Measurements from ENCODE around the gene PRKAR1B.
"Not testable (repeated sequence)": the region's sequence is repeated elsewhere in the genome, so short reads cannot be mapped to it uniquely, and the experiment has no call there.

PRKAR1B gene

DNA sequence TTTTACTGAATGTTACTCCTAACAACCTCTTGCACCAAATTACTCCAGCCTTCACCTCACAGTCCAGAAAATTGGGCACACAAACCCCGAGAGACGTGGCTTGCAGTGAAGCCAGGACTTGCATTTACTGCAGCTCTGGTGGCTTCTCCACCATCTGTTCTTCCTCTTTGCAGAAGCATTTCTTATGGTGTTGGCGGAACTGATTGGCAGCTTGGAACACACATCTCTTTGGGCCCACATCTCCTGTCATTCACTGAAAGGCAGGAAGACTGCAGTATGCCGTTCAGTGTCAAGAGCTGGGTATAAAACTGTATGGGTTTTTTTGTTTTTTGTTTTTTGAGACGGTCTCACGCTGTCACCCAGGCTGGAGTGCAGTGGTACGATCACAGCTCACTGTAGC lies 38.3 kb upstream of the PRKAR1B start:
- Mint-ChIP-seq H3K4me1 (ENCODE audit: low read depth) (no peaks in the 10 kb centered on the region), H3K36me3 (ENCODE audit: low read depth) (peaks cover 84% of the 10 kb centered on the region), H3K4me3 (no peak overlapping the region), H3K9me3 (no peaks in the 10 kb centered on the region), H3K27me3 (no peaks in the 10 kb centered on the region), H3K27ac (no peak overlapping the region)
- intact Hi-C loops (cut with micrococcal nuclease): no loop called here

DNA sequence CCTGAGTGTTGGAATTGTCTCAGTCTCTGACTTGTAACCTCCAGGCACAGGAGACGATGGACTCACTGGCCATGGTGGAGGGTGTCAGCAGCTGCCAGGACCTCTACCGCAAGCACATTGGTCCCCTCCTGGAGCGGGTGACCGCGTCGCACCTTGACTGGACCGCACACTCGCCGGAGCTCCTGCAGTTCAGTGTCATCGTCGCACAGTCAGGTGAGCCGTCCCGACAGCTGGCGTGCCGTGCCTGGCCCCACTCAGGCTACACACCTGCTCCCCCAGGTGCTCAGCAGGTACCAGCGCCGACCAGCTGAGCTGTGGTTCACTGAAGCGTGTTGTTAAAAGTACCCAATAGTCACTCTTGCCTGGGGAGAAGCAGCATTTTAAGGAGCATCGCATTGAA lies 36.7 kb upstream of the PRKAR1B start:
- peaks cover 87% of the 10 kb centered on the region for H3K36me3 Mint-ChIP-seq (ENCODE audit: low read depth)
- intact Hi-C loops (cut with micrococcal nuclease): no loop called here
- no peaks in the 10 kb centered on the region for H3K4me1 Mint-ChIP-seq (ENCODE audit: low read depth)
- no peak overlapping the region for H3K27ac Mint-ChIP-seq
- no peaks in the 10 kb centered on the region for H3K27me3 Mint-ChIP-seq
- no peaks in the 10 kb centered on the region for H3K9me3 Mint-ChIP-seq
- H3K4me3 Mint-ChIP-seq: no peak overlapping the region

DNA sequence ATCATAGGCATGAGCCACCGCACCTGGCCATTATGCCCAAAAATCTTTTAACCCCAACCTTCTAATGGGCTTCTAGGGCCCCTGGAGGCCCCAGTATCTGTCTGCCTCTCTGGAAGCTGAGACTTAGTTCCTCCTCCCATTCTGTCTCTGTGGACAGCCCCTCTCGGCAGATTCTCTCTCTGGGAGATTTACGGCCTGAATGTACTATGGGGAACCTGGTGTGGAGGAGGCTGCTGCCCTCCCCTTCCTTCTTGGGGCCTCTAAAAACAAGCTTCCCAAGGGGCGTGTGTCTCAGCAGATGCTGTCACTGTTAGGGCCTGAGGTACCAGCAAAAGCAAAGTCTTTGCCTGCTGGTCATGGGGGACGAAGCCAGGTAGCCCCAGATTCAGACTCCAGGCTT lies 35.8 kb upstream of the PRKAR1B start:
- H3K27me3 Mint-ChIP-seq: no peaks in the 10 kb centered on the region
- H3K4me3 Mint-ChIP-seq: no peak overlapping the region
- H3K36me3 Mint-ChIP-seq (ENCODE audit: low read depth): peaks cover 87% of the 10 kb centered on the region
- no peaks in the 10 kb centered on the region for H3K9me3 Mint-ChIP-seq
- intact Hi-C loops (cut with micrococcal nuclease): no loop called here
- no peak overlapping the region for H3K27ac Mint-ChIP-seq
- H3K4me1 Mint-ChIP-seq (ENCODE audit: low read depth): no peaks in the 10 kb centered on the region

DNA sequence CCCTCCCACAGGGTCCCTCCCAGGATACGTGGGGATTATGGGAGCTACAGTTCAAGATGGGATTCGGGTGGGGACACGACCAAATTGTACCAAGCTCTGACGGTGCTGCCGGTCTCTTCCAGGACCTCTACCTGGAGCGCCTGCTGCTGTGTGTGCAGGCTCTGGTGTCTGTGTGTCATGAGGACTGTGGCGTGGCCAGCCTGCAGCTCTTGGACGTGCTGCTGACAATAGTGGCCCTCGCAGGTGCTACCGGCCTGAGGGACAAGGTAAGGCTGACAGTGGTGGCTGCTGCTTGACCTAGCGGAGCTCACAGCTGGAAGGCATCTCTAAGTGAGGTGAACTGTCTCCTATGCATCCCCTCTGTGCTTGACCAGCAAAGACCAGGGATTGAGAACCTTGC lies 34.5 kb upstream of the PRKAR1B start:
- Mint-ChIP-seq H3K27ac (no peak overlapping the region), H3K36me3 (ENCODE audit: low read depth) (peaks cover 90% of the 10 kb centered on the region), H3K27me3 (no peaks in the 10 kb centered on the region), H3K9me3 (no peaks in the 10 kb centered on the region), H3K4me1 (ENCODE audit: low read depth) (no peaks in the 10 kb centered on the region), H3K4me3 (no peak overlapping the region)
- intact Hi-C loops (cut with micrococcal nuclease): no loop called here

DNA sequence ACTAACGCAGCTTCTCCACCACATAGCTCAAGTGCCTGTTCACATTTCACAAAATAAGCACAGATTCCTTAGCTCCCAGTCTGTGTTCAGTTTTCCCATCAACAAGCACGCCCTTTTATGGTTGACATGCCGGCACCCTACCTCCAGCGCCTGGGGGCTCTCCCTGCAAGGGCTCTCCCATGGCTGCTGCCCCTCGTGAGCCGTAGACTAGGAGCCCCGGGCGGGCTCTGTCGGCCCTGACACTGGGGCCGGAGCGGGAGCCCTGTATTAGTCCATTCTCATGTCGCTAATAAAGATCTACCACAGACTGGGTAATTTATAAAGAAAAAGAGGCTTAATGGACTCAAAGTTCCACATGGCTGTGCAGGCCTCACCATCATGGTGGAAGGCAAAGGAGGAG lies 34.0 kb upstream of the PRKAR1B start:
- intact Hi-C loops (cut with micrococcal nuclease): no loop called here
- Mint-ChIP-seq H3K9me3 (no peaks in the 10 kb centered on the region), H3K36me3 (ENCODE audit: low read depth) (peaks cover 95% of the 10 kb centered on the region)

DNA sequence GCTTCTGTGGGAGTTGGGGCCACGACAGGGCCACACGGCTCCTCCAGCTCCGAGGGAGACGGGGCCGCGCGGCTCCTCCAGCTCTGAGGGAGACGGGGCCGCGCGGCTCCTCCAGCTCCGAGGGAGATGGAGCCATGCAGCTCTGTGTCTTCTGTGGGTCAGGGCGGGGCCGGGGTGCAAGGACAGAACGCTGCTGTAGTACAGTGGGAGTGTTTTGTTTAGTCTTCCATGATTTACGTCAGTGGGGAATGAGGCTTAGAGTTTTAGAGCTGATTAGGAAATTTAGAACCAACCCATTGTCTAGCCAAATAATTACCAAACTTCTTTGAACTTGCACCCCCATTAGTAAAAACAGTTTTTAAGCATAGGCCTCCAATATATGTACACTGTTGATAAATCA lies 32.9 kb upstream of the PRKAR1B start:
- H3K4me3 Mint-ChIP-seq: no peak overlapping the region
- intact Hi-C loops (cut with micrococcal nuclease): no loop called here
- H3K27ac Mint-ChIP-seq: no peak overlapping the region
- no peaks in the 10 kb centered on the region for H3K4me1 Mint-ChIP-seq (ENCODE audit: low read depth)
- H3K36me3 Mint-ChIP-seq (ENCODE audit: low read depth): peaks cover 98% of the 10 kb centered on the region
- no peaks in the 10 kb centered on the region for H3K27me3 Mint-ChIP-seq
- H3K9me3 Mint-ChIP-seq: no peaks in the 10 kb centered on the region

More for the DNA sequence above, 34.0 kb upstream of the PRKAR1B start:
- H3K27me3 Mint-ChIP-seq: no peaks in the 10 kb centered on the region
- H3K27ac Mint-ChIP-seq: no peak overlapping the region
- H3K4me1 Mint-ChIP-seq (ENCODE audit: low read depth): no peaks in the 10 kb centered on the region
- H3K4me3 Mint-ChIP-seq: no peak overlapping the region

DNA sequence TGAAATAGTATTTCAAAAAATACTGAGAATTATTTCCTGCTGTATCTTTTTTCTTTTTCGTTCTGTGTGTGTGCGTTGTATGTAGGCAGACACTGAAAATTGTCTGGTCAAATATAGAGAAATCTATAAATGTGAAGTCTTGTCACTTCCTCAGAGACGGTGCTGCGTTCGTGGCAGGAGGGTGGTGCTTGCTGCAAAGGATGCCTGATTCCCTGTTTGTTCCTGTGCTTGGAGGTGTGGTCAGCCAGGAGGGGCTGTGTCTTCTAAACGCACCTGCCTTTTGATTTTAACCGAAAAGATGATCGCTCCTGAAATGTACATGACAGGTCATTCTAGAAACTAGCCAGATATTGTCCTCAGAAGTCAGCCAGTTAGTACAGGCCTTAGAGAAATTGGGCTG lies 32.5 kb upstream of the PRKAR1B start:
- Mint-ChIP-seq H3K4me1 (ENCODE audit: low read depth) (no peaks in the 10 kb centered on the region), H3K4me3 (no peak overlapping the region), H3K27me3 (no peaks in the 10 kb centered on the region), H3K9me3 (no peaks in the 10 kb centered on the region), H3K27ac (no peak overlapping the region), H3K36me3 (ENCODE audit: low read depth) (peaks cover 98% of the 10 kb centered on the region)
- intact Hi-C loops (cut with micrococcal nuclease): no loop called here

DNA sequence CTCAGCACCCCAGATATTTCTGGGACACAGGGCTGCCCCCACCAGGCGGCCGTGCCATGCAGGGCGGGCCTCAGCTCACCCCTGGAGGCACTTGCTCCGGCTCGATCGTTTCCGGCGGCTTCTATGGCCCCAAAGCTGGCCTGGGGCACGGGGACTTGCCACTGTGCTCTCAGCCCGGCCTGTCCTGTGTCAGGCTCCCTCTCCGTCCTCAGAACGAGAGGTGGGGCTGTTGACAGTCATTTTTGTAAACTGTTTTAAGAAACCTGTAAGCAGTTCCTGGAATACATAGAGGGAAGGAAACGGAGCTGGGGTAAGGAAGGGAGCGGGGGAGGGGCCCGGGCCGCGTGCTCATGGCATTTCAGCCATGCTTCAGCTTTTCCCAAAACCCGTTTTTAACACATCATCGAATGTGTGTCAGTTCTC lies 30.7 kb upstream of the PRKAR1B start:
- Mint-ChIP-seq H3K36me3 (ENCODE audit: low read depth) (peaks cover 97% of the 10 kb centered on the region), H3K27me3 (no peaks in the 10 kb centered on the region)
- intact Hi-C loops (cut with micrococcal nuclease): no loop called here

DNA sequence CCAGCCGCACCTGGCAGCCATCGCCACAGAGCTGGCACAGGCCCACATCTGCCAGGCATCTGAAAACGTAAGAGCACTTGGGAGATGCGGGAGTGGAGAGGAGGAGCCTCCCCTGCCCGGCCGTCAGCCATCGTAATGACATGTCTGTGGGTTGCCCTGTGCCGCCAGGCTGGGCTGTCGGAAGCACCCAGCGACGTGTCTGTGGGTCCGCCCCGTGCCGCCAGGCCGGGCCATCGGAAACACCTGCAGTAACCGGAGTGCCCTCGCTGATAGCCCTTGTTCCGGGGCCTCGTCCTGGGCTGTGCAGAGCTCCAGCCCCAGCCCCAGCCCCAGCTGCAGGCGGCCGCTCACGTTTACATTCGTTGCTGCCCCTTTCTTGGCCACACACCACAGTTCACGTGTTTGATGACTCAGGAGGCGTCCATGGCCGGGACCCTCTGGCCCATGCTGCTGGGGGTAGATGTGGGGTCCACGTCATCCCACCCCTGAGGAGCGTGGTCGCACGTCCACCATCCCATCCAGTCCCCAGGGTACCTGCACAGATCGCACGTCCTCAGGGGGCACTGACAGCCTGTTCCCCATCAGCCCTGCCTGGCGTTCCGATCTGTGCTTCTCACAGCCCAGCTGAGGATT lies 30.0 kb upstream of the PRKAR1B start:
- Mint-ChIP-seq H3K27me3 (no peaks in the 10 kb centered on the region), H3K9me3 (no peaks in the 10 kb centered on the region), H3K36me3 (ENCODE audit: low read depth) (peaks cover 94% of the 10 kb centered on the region), H3K4me3 (no peak overlapping the region), H3K27ac (no peak overlapping the region), H3K4me1 (ENCODE audit: low read depth) (no peaks in the 10 kb centered on the region)
- intact Hi-C loops (cut with micrococcal nuclease): no loop called here

More for the DNA sequence above, 30.7 kb upstream of the PRKAR1B start:
- Mint-ChIP-seq H3K27ac (no peak overlapping the region), H3K4me1 (ENCODE audit: low read depth) (no peaks in the 10 kb centered on the region), H3K4me3 (no peak overlapping the region), H3K9me3 (no peaks in the 10 kb centered on the region)

DNA sequence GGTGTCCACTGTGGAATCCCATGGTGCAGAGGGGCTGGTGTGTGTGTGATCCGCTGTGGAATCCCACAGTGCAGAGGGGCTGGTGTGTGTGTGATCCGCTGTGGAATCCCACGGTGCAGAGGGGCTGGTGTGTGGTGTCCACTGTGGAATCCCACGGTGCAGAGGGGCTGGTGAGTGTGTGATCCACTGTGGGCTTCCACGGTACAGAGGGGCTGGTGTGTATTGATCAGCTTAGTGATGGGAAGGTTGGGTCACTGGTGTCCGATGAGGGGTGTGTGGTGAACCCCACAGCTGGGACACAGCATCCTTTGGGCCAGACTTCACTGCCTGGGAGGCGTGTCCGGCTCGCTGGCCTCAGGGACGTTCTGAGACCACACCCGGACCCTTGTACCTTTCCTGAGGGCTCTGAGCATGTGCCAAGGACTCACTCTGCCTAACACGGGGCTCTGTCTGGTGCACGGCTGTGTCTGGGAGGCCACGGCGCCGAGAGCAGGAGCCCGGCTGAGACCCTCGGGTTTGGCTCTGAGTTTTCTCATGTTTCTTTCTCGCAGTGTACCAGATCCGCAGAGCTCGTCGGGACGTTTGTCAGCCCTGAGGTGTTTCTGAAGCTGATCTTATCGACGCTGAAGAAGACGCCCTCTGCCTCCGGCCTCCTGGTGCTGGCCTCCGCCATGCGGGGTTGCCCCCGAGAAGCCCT lies 29.3 kb upstream of the PRKAR1B start:
- no peaks in the 10 kb centered on the region for H3K27me3 Mint-ChIP-seq
- H3K36me3 Mint-ChIP-seq (ENCODE audit: low read depth): peaks cover 94% of the 10 kb centered on the region
- H3K4me1 Mint-ChIP-seq (ENCODE audit: low read depth): no peaks in the 10 kb centered on the region
- H3K9me3 Mint-ChIP-seq: no peaks in the 10 kb centered on the region
- H3K4me3 Mint-ChIP-seq: no peak overlapping the region
- no peak overlapping the region for H3K27ac Mint-ChIP-seq
- intact Hi-C loops (cut with micrococcal nuclease): no loop called here

DNA sequence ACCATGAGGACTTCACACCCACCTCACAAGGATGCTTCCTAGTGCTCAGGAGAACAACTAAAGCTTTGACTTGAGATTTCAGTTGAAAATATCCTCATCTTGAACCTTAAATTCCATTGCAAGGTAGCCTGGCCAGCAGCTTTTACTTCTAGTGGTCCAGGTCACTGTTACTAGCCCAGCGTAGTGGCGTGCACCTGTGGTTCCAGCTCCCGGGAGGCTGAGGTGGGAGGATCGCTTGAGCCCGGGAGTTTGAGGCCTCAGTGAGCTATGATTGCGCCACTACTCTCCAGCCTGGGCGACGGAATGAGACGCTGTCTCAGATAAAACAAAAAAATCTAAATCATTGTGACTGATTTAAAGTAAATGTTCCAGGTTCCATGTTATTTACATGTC lies 28.3 kb upstream of the PRKAR1B start:
- Mint-ChIP-seq H3K27ac (no peak overlapping the region), H3K27me3 (no peaks in the 10 kb centered on the region), H3K4me1 (ENCODE audit: low read depth) (no peaks in the 10 kb centered on the region), H3K4me3 (no peak overlapping the region), H3K9me3 (no peaks in the 10 kb centered on the region), H3K36me3 (ENCODE audit: low read depth) (peaks cover 91% of the 10 kb centered on the region)
- intact Hi-C loops (cut with micrococcal nuclease): no loop called here

DNA sequence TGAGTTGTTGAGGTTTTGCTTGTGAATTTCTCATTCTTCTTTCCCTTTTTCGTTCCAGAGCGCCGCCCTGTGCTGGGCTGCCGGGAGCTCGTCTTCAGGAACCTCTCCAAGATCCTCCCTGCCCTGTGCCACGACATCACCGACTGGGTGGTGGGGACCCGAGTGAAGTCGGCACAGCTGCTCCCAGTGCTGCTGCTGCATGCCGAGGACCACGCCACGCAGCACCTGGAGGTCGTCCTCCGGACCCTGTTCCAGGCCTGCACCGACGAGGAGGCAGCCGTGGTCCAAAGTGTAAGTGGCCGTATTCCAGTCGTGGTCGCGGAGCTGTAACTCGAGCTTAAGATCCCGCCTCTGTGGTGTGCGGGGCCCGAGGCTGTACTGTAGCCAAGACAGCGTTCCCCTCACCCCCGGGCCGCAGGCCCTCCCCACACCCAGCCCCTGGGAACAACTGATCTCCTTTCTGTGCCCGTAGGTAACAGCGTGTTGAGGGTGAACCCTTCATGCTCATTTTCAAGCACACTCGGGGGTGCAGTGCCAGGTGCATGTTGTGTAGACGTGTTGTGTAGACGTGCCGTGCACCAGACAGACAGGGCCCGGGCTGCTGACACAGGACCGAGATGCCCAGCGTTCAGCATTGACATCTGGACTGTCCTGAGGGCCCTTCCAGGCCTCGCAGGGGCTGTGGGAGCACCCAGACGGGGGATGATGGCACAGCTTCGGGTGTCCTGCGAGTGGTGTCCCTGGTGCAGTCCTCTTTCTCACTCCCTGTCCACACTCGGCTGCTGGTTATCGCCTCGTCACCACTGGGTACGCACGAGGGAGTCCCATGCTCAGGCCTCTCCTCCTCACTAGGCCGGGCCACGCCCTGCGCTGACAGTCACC lies 27.7 kb upstream of the PRKAR1B start:
- no peak overlapping the region for H3K27ac Mint-ChIP-seq
- no peaks in the 10 kb centered on the region for H3K9me3 Mint-ChIP-seq
- H3K36me3 Mint-ChIP-seq (ENCODE audit: low read depth): peaks cover 87% of the 10 kb centered on the region

DNA sequence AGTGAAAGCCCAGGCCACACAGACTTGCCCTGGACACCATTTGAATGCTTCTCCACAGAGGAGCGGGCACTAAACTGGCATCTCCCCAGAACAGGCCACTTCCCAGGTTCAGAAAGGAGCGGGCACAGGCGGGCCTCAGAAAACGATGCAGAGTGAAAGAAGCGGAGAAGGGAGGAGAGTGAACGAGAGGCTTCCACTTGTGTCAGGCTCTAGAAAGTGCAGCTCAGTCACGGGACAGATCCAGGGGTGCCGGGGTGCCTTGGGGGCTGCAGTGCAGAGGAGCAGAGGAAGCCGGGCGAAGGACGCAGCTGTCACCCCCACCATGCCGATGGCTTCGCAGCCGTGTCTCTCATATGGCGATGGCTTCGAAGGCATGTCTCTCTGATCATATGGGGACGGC lies 26.1 kb upstream of the PRKAR1B start:
- H3K36me3 Mint-ChIP-seq (ENCODE audit: low read depth): peaks cover 82% of the 10 kb centered on the region
- no peaks in the 10 kb centered on the region for H3K27me3 Mint-ChIP-seq
- intact Hi-C loops (cut with micrococcal nuclease): no loop called here
- no peak overlapping the region for H3K27ac Mint-ChIP-seq
- H3K4me1 Mint-ChIP-seq (ENCODE audit: low read depth): no peaks in the 10 kb centered on the region
- no peaks in the 10 kb centered on the region for H3K9me3 Mint-ChIP-seq
- no peak overlapping the region for H3K4me3 Mint-ChIP-seq

More for the DNA sequence above, 27.7 kb upstream of the PRKAR1B start:
- H3K4me1 Mint-ChIP-seq (ENCODE audit: low read depth): no peaks in the 10 kb centered on the region
- H3K4me3 Mint-ChIP-seq: no peak overlapping the region
- no peaks in the 10 kb centered on the region for H3K27me3 Mint-ChIP-seq
- intact Hi-C loops (cut with micrococcal nuclease): no loop called here

DNA sequence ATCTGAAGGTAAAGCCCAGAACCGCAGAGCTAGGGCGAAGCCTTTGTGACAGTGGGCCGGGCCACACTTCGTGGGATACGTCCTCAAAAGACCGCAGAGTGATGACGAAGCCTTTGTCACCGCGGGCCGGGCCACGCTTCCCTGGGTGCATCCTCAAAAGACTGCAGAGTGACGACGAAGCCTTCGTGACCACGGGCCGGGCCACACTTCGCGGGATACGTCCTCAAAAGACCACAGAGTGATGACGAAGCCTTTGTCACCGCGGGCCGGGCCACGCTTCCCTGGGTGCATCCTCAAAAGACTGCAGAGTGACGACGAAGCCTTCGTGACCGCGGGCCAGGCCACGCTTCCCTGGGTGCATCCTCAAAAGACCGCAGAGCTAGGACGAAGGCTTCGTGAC lies 25.2 kb upstream of the PRKAR1B start:
- H3K4me1 Mint-ChIP-seq (ENCODE audit: low read depth); H3K27me3 Mint-ChIP-seq; H3K27ac Mint-ChIP-seq; H3K9me3 Mint-ChIP-seq; intact Hi-C loops (cut with micrococcal nuclease); H3K4me3 Mint-ChIP-seq: not testable (repeated sequence)
- H3K36me3 Mint-ChIP-seq (ENCODE audit: low read depth): peaks cover 73% of the 10 kb centered on the region

All from dendritic cell treated with granulocyte-macrophage colony-stimulating factor and Interleukin-4, amounts not matched to agents 40 ng/mL and 50 ng/mL, for 4 days (primary cell).